ENCODE data around the gene PID1. TPM values are rescaled to one million over a fixed set of nuclear protein-coding genes. Genes with fewer than 3 reads are reported as not detected.

Gene PID1
- total RNA-seq, 2 donors from 2014 or later, result 0.55 to 1.6 TPM

DNA sequence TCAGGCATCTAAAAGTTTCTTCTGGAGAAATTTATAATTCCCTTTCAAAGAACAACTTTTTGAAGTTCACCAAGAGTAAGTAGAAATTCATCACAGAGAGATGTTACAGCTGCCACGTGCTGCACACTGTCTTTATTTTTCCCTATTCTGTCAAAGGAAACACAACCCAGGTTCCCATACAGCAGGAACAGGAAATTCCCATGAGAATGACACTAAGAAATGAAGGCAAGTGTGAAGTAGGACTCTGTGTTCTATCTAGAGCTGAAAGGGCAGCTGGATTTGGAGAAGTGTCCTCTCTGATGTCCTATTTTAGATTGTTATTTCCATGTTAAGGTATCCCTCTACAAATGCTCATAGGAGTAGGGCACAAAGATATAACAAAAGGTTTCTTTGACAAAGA, 58.8 kb downstream of the PID1 start:
- H3K27ac ChIP-seq (ENCODE audit: low read depth, low read length), result no peak overlapping the region
- H3K9me3 ChIP-seq (ENCODE audit: control insufficient read depth, low read length), result no peaks in the 10 kb centered on the region
- TF ChIP-seq, protein P1, sequence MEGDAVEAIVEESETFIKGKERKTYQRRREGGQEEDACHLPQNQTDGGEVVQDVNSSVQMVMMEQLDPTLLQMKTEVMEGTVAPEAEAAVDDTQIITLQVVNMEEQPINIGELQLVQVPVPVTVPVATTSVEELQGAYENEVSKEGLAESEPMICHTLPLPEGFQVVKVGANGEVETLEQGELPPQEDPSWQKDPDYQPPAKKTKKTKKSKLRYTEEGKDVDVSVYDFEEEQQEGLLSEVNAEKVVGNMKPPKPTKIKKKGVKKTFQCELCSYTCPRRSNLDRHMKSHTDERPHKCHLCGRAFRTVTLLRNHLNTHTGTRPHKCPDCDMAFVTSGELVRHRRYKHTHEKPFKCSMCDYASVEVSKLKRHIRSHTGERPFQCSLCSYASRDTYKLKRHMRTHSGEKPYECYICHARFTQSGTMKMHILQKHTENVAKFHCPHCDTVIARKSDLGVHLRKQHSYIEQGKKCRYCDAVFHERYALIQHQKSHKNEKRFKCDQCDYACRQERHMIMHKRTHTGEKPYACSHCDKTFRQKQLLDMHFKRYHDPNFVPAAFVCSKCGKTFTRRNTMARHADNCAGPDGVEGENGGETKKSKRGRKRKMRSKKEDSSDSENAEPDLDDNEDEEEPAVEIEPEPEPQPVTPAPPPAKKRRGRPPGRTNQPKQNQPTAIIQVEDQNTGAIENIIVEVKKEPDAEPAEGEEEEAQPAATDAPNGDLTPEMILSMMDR (conservative IDR thresholded peaks at IDR 0.05), result no peak
- no peak overlapping the region for H3K4me3 ChIP-seq (ENCODE audit: low read length)
- no peaks in the 10 kb centered on the region for H3K27me3 Mint-ChIP-seq (ENCODE audit: insufficient read depth)
- no peaks in the 10 kb centered on the region for H3K9me3 Mint-ChIP-seq
- H3K4me3 Mint-ChIP-seq, result no peak overlapping the region
- WGBS, 2 experiments (ENCODE audit: insufficient coverage in 1 of 2, insufficient read length in 1 of 2), result 0% methylated on average over 1 of the region's 1 CpG
- no peaks in the 10 kb centered on the region for H3K36me3 Mint-ChIP-seq (ENCODE audit: low read depth)
- H3K9ac ChIP-seq (ENCODE audit: extremely low read depth, low read length, poor library complexity, severe bottlenecking), result no peak overlapping the region
- H3K27me3 ChIP-seq (ENCODE audit: control insufficient read depth, insufficient read depth, low read length, poor library complexity, severe bottlenecking), result no peaks in the 10 kb centered on the region
- DNase-seq, result no peak
- no peaks in the 10 kb centered on the region for H3K36me3 ChIP-seq (ENCODE audit: control insufficient read depth, insufficient read depth, low read length)
- H3K27ac Mint-ChIP-seq, result no peak overlapping the region
- H3K4me1 Mint-ChIP-seq, result no peaks in the 10 kb centered on the region
- H3K4me1 ChIP-seq (ENCODE audit: control insufficient read depth, insufficient read depth, low read length), result no peaks in the 10 kb centered on the region

DNA sequence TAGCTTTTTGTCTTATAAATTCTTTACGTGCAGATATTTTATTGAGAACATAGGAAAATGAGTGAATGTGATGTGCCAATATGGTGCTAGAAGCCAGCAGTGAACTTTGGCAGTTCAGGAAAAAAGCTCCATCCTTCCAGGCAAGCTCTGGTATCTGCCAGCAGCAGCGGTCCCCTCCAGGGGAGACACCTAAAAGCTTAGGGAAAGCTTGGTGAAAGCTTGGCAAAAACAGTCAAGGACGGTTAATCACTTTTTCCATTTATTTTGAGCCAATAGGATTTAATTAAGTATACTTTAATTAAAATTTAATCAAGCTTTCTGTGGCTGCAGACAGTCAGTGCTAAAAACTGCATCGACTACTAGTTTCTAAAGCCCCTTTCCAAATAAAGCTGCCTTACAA, 60.4 kb downstream of the PID1 start:
- Histone ChIP-seq H3K27ac (ENCODE audit: low read depth, low read length) (no peak overlapping the region), H3K9me3 (ENCODE audit: control insufficient read depth, low read length) (no peaks in the 10 kb centered on the region), H3K4me3 (ENCODE audit: low read length) (no peak overlapping the region), H3K9ac (ENCODE audit: extremely low read depth, low read length, poor library complexity, severe bottlenecking) (no peak overlapping the region), H3K27me3 (ENCODE audit: control insufficient read depth, insufficient read depth, low read length, poor library complexity, severe bottlenecking) (no peaks in the 10 kb centered on the region), H3K4me1 (ENCODE audit: control insufficient read depth, insufficient read depth, low read length) (no peaks in the 10 kb centered on the region), H3K36me3 (ENCODE audit: control insufficient read depth, insufficient read depth, low read length) (no peaks in the 10 kb centered on the region)
- H3K4me1 Mint-ChIP-seq, result no peaks in the 10 kb centered on the region
- no peak overlapping the region for H3K27ac Mint-ChIP-seq
- H3K9me3 Mint-ChIP-seq, result no peaks in the 10 kb centered on the region
- DNase-seq, result no peak
- WGBS, 2 experiments (ENCODE audit: insufficient coverage in 1 of 2, insufficient read length in 1 of 2), result 95% methylated on average over 4 of the region's 4 CpGs; no CpG with 5 or more reads in 1 of the 2 experiments
- no peaks in the 10 kb centered on the region for H3K27me3 Mint-ChIP-seq (ENCODE audit: insufficient read depth)
- TF ChIP-seq, protein P1 (conservative IDR thresholded peaks at IDR 0.05), result no peak
- no peak overlapping the region for H3K4me3 Mint-ChIP-seq
- H3K36me3 Mint-ChIP-seq (ENCODE audit: low read depth), result no peaks in the 10 kb centered on the region

DNA sequence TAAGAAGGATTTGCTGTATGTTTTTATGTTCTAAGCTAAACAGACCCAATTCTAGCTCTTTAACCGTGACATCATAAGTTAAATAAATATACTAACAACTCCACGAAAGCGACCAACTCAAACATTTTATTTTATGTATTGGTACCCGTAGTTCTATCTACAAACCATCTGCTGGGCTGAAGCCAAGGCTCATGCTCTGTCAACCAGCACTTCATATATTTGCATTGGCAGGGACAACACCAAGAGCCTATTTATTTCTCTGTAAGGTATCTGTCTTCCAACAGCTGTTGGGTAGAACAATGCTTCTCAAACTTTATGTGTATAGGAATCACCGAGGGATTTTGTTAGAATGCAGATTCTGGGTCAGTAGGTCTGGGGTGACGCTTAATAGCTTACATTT, 64.5 kb downstream of the PID1 start:
- 89 to 97% methylated on average over 5 to 6 of the region's 6 CpGs for WGBS, 2 experiments (ENCODE audit: insufficient coverage in 1 of 2, insufficient read length in 1 of 2)
- H3K27me3 Mint-ChIP-seq (ENCODE audit: insufficient read depth), result no peaks in the 10 kb centered on the region
- TF ChIP-seq, protein P1 (conservative IDR thresholded peaks at IDR 0.05), result no peak
- no peaks in the 10 kb centered on the region for H3K27me3 ChIP-seq (ENCODE audit: control insufficient read depth, insufficient read depth, low read length, poor library complexity, severe bottlenecking)
- H3K4me1 ChIP-seq (ENCODE audit: control insufficient read depth, insufficient read depth, low read length), result no peaks in the 10 kb centered on the region
- H3K9me3 ChIP-seq (ENCODE audit: control insufficient read depth, low read length), result no peaks in the 10 kb centered on the region
- H3K4me3 Mint-ChIP-seq, result no peak overlapping the region
- no peak overlapping the region for H3K27ac Mint-ChIP-seq
- no peak overlapping the region for H3K9ac ChIP-seq (ENCODE audit: extremely low read depth, low read length, poor library complexity, severe bottlenecking)
- DNase-seq, result no peak
- H3K36me3 Mint-ChIP-seq (ENCODE audit: low read depth), result no peaks in the 10 kb centered on the region
- H3K4me1 Mint-ChIP-seq, result no peaks in the 10 kb centered on the region
- no peaks in the 10 kb centered on the region for H3K36me3 ChIP-seq (ENCODE audit: control insufficient read depth, insufficient read depth, low read length)
- no peak overlapping the region for H3K4me3 ChIP-seq (ENCODE audit: low read length)
- no peaks in the 10 kb centered on the region for H3K9me3 Mint-ChIP-seq
- H3K27ac ChIP-seq (ENCODE audit: low read depth, low read length), result no peak overlapping the region

All from endodermal cell (in vitro differentiated cells).